HS-27A (cell line): ENCODE measurements around the gene SPOCK1.

Experiments
- DNase-seq: peaks from one replicate; pipeline ENCODE4 v3.0.0-alpha.2; 2012; ENCODE audit warnings: low read depth, missing footprints

SPOCK1 gene

DNA sequence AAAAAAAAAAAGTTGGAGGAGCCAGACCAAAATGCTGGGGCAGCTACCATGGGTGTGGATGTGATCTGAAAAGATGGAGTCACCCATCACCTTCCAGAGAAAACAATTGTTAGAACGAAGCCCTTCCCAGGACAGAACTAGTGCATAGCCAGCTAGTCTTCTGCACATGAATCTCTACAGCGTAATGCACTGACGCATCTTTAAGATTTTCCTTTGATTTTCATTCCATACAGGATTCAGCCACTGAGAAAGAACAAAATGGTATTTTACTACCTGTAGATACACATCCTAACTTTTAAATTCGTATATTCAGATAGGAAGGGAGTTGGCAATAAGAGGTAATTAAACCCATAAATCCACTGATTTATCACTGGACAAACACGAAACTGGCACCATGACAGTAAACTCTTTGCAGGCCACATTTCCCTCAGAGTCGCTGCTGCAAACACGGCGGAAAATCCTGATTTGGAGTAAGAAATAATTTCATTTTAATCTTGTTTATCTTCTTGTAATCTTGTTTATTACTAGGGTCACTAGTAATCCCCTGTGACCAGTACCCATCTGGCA, 206.6 kb downstream of the SPOCK1 start:
- no peak for DNase-seq

GRCh38 chr5:137291436-137291835, 207.7 kb downstream of the SPOCK1 start:
- DNase-seq: no peak

GRCh38 chr5:137291031-137291430, 208.1 kb downstream of the SPOCK1 start:
- DNase-seq: no peak

GRCh38 chr5:137290373-137290772, 208.8 kb downstream of the SPOCK1 start:
- no peak for DNase-seq

DNA sequence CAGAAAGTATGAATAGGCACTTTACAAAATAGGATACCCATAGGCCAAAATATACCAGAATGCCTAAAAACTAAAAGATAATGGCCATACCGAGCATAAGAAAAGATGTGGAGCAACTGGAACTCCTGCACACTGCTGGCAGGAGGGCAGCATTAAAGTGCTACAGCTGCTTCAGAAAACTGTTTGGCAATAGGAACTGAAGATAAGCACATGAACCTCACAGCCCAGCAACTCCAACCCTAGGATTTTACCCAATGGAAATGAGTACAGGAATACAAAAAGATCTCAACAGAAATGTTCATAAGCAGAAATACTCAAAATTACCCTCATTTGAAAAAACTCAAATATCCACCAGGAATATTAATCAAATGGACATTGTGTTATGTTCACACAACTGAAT, 209.3 kb downstream of the SPOCK1 start:
- no peak for DNase-seq

DNA sequence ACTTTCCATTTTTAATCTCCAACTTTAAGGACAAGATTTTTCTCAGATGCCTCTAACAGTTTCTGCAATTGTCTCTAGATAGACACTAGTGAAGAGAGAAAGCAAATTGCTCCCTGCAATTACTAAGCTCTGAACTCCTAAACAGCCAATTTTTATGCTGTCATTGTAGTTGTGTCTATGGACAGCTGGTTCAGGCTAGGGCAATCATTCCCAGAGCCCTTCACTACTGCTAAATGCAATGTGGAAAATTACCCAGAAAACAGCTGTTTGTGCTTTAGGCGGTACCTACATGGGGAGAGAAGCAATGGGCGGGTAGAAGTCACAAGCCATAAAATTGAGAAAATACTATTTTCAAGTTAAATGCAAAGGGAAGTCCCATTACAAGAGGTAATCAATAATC, 211.6 kb downstream of the SPOCK1 start:
- DNase-seq: no peak

DNA sequence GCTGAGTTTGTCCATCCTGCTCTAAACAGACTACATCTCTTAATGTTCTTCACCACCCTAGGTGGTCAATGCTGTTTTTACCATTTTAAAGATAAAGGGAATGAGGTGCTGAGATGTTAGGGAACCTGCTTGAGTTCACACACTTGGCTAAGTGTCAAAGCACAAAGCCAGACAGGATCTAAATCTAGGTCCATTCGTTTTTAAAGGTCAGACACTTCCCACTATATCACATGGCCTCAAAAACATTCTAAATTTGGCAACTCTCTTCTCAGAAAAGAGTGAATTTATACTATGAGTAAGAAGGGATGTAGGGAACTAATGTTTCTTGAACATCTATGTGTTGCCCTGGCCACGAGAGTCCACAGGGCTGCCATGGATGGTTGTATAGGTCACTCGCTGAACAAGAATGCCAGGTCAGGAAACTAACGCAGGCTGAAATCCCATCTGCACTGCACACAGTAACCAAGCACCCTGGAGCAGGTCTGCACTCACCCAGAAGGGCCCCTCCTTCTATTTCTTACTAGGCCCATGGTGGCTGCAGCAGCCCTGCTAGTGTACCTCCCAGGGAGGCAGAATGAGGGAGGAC, 213.0 kb downstream of the SPOCK1 start:
- DNase-seq: no peak

GRCh38 chr5:137283801-137284200, 215.3 kb downstream of the SPOCK1 start:
- DNase-seq: no peak

- no peak for DNase-seq
These were observed 216.9 kb downstream of the SPOCK1 start for GRCh38 chr5:137282216-137282615.

DNA sequence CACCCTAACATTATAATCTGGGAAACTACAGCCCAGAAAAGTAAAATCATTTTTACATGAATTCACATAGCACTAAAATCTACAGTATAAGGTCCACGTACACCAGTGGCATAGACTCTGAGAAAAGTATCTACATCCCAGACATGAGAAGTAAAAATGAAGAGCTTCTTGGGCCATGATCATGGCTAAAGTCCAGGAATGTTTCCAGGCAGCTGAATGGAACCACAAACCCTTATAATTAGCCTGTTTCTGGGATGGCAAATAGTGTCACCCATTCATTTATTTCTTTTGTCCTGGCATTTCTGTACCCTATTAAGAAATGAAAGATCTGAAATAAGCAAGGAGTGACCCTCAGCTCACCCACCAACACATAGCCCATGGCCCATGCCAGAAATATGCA, 217.9 kb downstream of the SPOCK1 start:
- DNase-seq: no peak

- DNase-seq: no peak
These were observed 218.5 kb downstream of the SPOCK1 start for GRCh38 chr5:137280656-137281055.

- DNase-seq: no peak
These were observed 219.4 kb downstream of the SPOCK1 start for GRCh38 chr5:137279521-137280231.

GRCh38 chr5:137278476-137278875, 220.7 kb downstream of the SPOCK1 start:
- DNase-seq: no peak

DNA sequence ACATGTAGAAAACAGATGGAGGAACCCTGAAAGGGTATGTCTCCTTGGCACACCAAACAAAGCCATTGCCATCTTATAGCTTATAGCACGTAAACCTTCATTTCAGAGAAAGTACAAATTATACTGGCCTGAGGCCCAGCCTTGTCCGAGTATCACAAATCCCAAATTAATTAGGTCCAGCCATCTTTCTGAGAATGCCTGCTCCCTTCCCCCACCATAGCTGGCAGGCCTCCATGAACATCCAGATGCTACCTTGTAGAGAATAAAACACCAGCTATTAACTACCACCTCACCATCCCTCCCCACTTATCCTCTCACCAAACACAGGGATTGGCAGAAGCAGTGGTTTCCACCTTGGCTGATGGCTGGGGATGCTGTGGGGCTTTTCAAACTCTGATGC, 224.0 kb downstream of the SPOCK1 start:
- no peak for DNase-seq

DNA sequence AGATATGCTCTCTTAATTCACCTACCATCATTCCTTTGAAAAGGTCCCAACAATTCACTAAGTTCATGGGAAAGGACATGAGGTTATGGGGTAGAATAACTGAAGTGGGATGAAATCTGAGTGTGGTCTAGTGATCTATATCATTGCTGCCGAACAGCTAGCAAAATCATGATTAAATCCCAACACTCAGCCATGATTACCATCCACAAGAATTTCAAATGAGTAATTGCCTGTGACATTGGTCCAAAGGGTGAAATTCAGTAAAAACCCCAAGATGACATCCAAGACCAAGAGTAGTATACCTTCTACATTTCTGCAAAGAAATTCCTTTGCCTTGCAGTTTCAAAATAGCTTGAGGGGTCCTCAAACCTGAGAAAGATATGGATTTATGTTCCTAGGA, 225.6 kb downstream of the SPOCK1 start:
- DNase-seq: peak; percentile 46

DNA sequence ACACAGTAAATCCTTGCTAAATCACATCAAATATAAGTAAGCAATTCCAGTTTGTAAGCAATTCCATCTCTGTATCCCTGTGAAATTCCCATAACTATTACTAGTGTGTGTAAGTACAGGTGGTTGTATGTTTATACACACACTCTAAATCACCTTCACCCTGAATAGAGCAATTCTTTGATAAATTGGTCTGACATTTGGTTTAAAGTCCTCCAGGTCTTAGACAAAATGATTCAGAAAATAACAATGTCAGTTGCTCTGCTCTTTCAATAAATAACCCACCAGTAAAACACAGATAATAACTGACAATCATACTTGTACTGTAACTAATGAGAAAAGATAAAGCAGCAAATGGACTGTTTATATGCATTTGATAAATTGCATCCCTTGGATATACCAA, 226.3 kb downstream of the SPOCK1 start:
- DNase-seq: no peak

- DNase-seq: no peak
These were observed 229.2 kb downstream of the SPOCK1 start for GRCh38 chr5:137269946-137270345.

- no peak for DNase-seq
These were observed 229.9 kb downstream of the SPOCK1 start for GRCh38 chr5:137269274-137269673.

DNA sequence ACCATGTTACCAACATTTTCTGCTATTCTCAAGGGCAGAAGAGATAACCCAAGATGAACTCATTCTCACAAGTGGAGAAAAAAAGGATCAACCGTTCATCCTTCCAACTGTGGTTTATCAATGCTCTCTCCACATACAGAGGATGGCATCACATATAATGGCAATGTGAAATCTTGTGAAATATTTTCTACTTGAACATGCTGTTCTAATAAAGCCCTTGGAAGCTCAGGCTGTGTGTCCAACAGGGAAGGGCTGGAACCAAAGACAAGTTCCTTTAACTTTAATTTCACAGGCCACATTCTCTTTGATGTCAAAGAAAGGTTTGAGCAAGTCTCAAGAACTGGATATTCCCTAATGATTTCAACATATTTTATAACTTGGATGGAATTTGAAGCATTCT, 230.5 kb downstream of the SPOCK1 start:
- DNase-seq: no peak

DNA sequence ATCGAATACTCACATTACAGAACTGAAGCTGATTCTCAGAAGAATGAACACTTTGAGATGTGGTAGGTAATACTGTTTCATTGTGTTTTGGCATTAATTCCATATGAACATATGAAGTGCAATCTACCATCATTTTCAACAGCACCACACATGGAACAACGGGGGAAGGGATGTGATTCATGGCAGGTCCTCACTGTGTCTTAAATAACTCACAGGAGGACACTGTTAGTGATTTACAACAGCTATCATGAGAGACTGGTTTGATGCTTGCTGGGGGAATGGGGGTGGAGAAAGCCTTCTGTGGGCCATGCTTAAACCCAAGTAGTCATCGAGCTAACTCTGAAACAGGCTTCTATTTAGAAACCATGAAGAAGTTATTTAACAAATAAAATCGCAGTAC, 232.9 kb downstream of the SPOCK1 start:
- no peak for DNase-seq

DNA sequence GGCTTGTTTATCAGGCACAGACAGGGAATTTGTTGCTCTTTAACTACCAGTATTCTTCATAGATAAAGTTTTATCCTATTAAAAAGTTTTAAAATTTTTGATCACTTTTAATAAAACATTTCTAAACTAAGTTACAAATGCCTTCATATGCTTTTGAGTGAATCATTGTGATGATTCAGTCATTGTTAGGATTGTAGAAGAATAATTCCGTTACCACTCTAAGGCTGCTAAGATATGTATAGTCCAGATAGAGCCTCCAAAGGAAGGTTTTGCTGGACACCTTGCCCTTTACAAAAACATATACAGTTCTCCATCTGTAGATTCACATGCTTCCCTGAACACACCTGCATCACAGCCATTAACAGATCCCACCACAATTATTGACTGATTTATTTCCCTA, 233.7 kb downstream of the SPOCK1 start:
- no peak for DNase-seq

GRCh38 chr5:137264573-137264972, 234.6 kb downstream of the SPOCK1 start:
- DNase-seq: no peak

GRCh38 chr5:137264041-137264440, 235.1 kb downstream of the SPOCK1 start:
- DNase-seq: no peak
